ENCODE results near the gene GIT2. TPM values are rescaled to one million over a fixed set of nuclear protein-coding genes. Genes with fewer than 3 reads are reported as not detected.

GIT2 gene
- total and polyA plus RNA-seq, 2 of the 8 experiments (the other 6 are each of a cell fraction or from before 2014, with no cell fraction given) = 9.6 to 20.7 TPM

- no peaks in the 10 kb centered on the region for H3K23me2 ChIP-seq (ENCODE audit: low read depth, low read length)
- DNase-seq (ENCODE audit: low read depth in 1 of 2, low spot score in 2 of 2) (no peak), FAIRE-seq (no peak)
- H2AK5ac ChIP-seq (ENCODE audit: low read depth, low read length) = no peak overlapping the region
- ChIA-PET POLR2A (ENCODE audit: partially characterized antibody) (no interaction called here), CTCF (ENCODE audit: partially characterized antibody) (no interaction called here)
- H2BK15ac ChIP-seq (ENCODE audit: low read length) = no peak overlapping the region
- no peak overlapping the region for H4K5ac ChIP-seq (ENCODE audit: insufficient read length, low read depth, low read length)
- no peak overlapping the region for H3K56ac ChIP-seq (replicated peaks; ENCODE audit: insufficient read length, low read depth, low read length)
- no peak overlapping the region for H3K18ac ChIP-seq (ENCODE audit: extremely low read depth, low read length)
- H2BK5ac ChIP-seq (ENCODE audit: low read depth, low read length) = no peak overlapping the region
- no peaks in the 10 kb centered on the region for H3K27me3 ChIP-seq (replicated peaks in 1 of 4; ENCODE audit: control insufficient read depth in 3 of 4, extremely low read depth in 1 of 4, insufficient read depth in 3 of 4, low read length in 3 of 4)
- no peak overlapping the region for H2BK120ac ChIP-seq (replicated peaks; ENCODE audit: low read depth, low read length)
- no peak overlapping the region for H3K4me2 ChIP-seq (ENCODE audit: insufficient read depth in 1 of 2, low read depth in 2 of 2, low read length in 2 of 2)
- H3K79me2 ChIP-seq (ENCODE audit: control insufficient read depth in 1 of 2, insufficient read depth in 2 of 2, low read length in 2 of 2) = no peaks in the 10 kb centered on the region
- H3K4ac ChIP-seq (replicated peaks; ENCODE audit: insufficient read length, low read depth, low read length) = no peak overlapping the region
- H2BK12ac ChIP-seq (ENCODE audit: low read depth, low read length) = no peak overlapping the region
- H4K91ac ChIP-seq (replicated peaks; ENCODE audit: insufficient read length, low read length) = no peak overlapping the region
- no peak overlapping the region for H3K14ac ChIP-seq (ENCODE audit: insufficient read length)
- no peak overlapping the region for H3K27ac ChIP-seq (ENCODE audit: low read depth, low read length)
- no peaks in the 10 kb centered on the region for H3K9me3 ChIP-seq (ENCODE audit: insufficient read depth in 2 of 2, low read depth in 1 of 2, low read length in 1 of 2)
- H3K4me1 ChIP-seq (replicated peaks in 1 of 4; ENCODE audit: control insufficient read depth in 3 of 4, insufficient read depth in 4 of 4, low read length in 3 of 4) = no peaks in the 10 kb centered on the region
- no peak overlapping the region for H3K4me3 ChIP-seq (ENCODE audit: extremely low read depth in 1 of 4, insufficient read depth in 2 of 4, low read depth in 3 of 4, low read length in 4 of 4)
- H3K23ac ChIP-seq (ENCODE audit: insufficient read length) = no peak overlapping the region
- peaks cover 3 to 39% (median 17%) of the 10 kb centered on the region in 4 experiments; a peak in 6 of 8 replicates for H3K36me3 ChIP-seq (ENCODE audit: control insufficient read depth in 2 of 4, insufficient read depth in 4 of 4, low read length in 3 of 4)
- H4K8ac ChIP-seq (ENCODE audit: extremely low read depth, insufficient read depth, low read length) = no peak overlapping the region
- H2AFZ ChIP-seq (ENCODE audit: low read length) = no peak overlapping the region
- no peak overlapping the region for H2BK20ac ChIP-seq (ENCODE audit: low read length)
- WGBS, 2 experiments (ENCODE audit: extremely low coverage in 1 of 2, insufficient coverage in 1 of 2, insufficient read length in 1 of 2, insufficient replicate concordance in 2 of 2, low coverage in 1 of 2, low lambda C conversion rate in 2 of 2, missing lambda C conversion rate in 1 of 2) = 90% methylated on average over 8 of the region's 8 CpGs; no CpG with 5 or more reads in 1 of the 2 experiments
- H4K20me1 ChIP-seq (replicated peaks in 1 of 2; ENCODE audit: control insufficient read depth in 1 of 2, insufficient read depth in 2 of 2, low read length in 2 of 2) = no peaks in the 10 kb centered on the region
- no peak overlapping the region for H3K9ac ChIP-seq (replicated peaks in 1 of 4; ENCODE audit: extremely low read depth in 1 of 4, low read depth in 3 of 4, low read length in 3 of 4)
- no peaks in the 10 kb centered on the region for H3K79me1 ChIP-seq (ENCODE audit: low read depth, low read length)
- TF ChIP-seq KDM5A (IDR thresholded peaks at IDR 0.05; ENCODE audit: low read length) = no peak
- no peak for TF ChIP-seq CHD2 (IDR thresholded peaks at IDR 0.05; ENCODE audit: low read length)
- TF ChIP-seq TBP (IDR thresholded peaks at IDR 0.05; ENCODE audit: low read depth, low read length) = no peak
- no peak for TF ChIP-seq HDAC2 (IDR thresholded peaks at IDR 0.05; ENCODE audit: borderline replicate concordance in 1 of 2, low read depth in 2 of 2, low read length in 2 of 2)
- no peak for TF ChIP-seq JUND (IDR thresholded peaks at IDR 0.05; ENCODE audit: low read length)
- TF ChIP-seq POLR2A (IDR thresholded peaks at IDR 0.05; ENCODE audit: control extremely low read depth in 1 of 2, low read depth in 2 of 2, low read length in 2 of 2) = no peak
- TF ChIP-seq CHD1 (IDR thresholded peaks at IDR 0.05; ENCODE audit: low read depth, low read length) = no peak
- TF ChIP-seq SIRT6 (IDR thresholded peaks at IDR 0.05; ENCODE audit: low read length) = no peak
- no peak for TF ChIP-seq CEBPB (IDR thresholded peaks at IDR 0.05; ENCODE audit: low read depth, low read length)
- no peak for TF ChIP-seq SP2 (IDR thresholded peaks at IDR 0.05; ENCODE audit: low read length)
- TF ChIP-seq RNF2 (IDR thresholded peaks at IDR 0.05; ENCODE audit: borderline replicate concordance, low read depth, low read length, missing control alignments, poor library complexity, severe bottlenecking) = no peak
- no peak for TF ChIP-seq KDM4A (IDR thresholded peaks at IDR 0.05; ENCODE audit: low read depth, low read length, severe bottlenecking)
- no peak for TF ChIP-seq CREB1 (IDR thresholded peaks at IDR 0.05)
- TF ChIP-seq SAP30 (IDR thresholded peaks at IDR 0.05; ENCODE audit: insufficient read depth, insufficient replicate concordance, low read length) = no peak
- no peak for TF ChIP-seq RBBP5 (IDR thresholded peaks at IDR 0.05; ENCODE audit: borderline replicate concordance, low read depth, low read length)
Measured at GRCh38 chr12:109983432-109984142, 12.6 kb downstream of the GIT2 start.
